SK-N-SH (cell line): ENCODE measurements around the gene ACTA1.

Experiments used
- CHD2 ChIP-seq: fragments of 150-350 bp; IDR thresholded peaks from 2 replicates; pipeline ENCODE4 v1.6.1; 2018; ENCODE audit warnings: low read length; ENCODE audit not compliant: partially characterized antibody
- EP300 ChIP-seq, 2 experiments: IDR thresholded peaks; 2 replicates each; pipeline versions ENCODE4 v1.4.0 to v1.6.1; 2012; ENCODE audit warnings: borderline replicate concordance in 1 of 2, low read depth in 1 of 2, low read length in 1 of 2
- EZH2phosphoT487 ChIP-seq: fragments of 200-600 bp; sonication (generic); IDR thresholded peaks from 2 replicates; pipeline ENCODE4 v1.6.1; 2017; ENCODE audit warnings: low read depth, mixed run types, mild to moderate bottlenecking, antibody characterized with exemption, moderate library complexity, borderline replicate concordance
- FOSL2 ChIP-seq: IDR thresholded peaks from 2 replicates; pipeline ENCODE4 v1.4.0; 2012; ENCODE audit warnings: low read depth, mild to moderate bottlenecking, moderate library complexity, borderline replicate concordance
- GABPA ChIP-seq: IDR thresholded peaks from 2 replicates; pipeline ENCODE4 v1.4.0; 2012; ENCODE audit warnings: low read depth, mild to moderate bottlenecking
- POLR2AphosphoS5 ChIP-seq: IDR thresholded peaks from 2 replicates; pipeline ENCODE4 v1.6.1; 2012; ENCODE audit warnings: low read depth, low read length
- RCOR1 ChIP-seq: fragments of 150-350 bp; IDR thresholded peaks from 2 replicates; pipeline ENCODE4 v1.6.1; 2017; ENCODE audit warnings: antibody characterized with exemption, low read length
- SMC3 ChIP-seq: IDR thresholded peaks from 2 replicates; pipeline ENCODE4 v1.6.1; 2012; ENCODE audit warnings: low read depth, low read length, improper control_type of control experiment
- TCF12 ChIP-seq: IDR thresholded peaks from 2 replicates; pipeline ENCODE4 v1.4.0; 2012
- TEAD4 ChIP-seq: IDR thresholded peaks from 2 replicates; pipeline ENCODE4 v1.4.0; 2012; ENCODE audit warnings: mild to moderate bottlenecking, borderline replicate concordance; ENCODE audit not compliant: insufficient read depth
- YY1 ChIP-seq: IDR thresholded peaks from 2 replicates; pipeline ENCODE4 v1.4.0; 2012; ENCODE audit warnings: low read depth, mild to moderate bottlenecking
- TF ChIP-seq, protein P1 (sequence below): fragments of 200-600 bp; sonication (generic); IDR thresholded peaks from 2 replicates; pipeline ENCODE4 v1.6.1; 2017; ENCODE audit warnings: antibody characterized with exemption, mild to moderate bottlenecking, moderate library complexity
- TF ChIP-seq, protein P2 (sequence below): IDR thresholded peaks from 2 replicates; pipeline ENCODE4 v1.6.1; 2012; ENCODE audit warnings: mild to moderate bottlenecking, low read depth, low read length, moderate library complexity

DNA sequence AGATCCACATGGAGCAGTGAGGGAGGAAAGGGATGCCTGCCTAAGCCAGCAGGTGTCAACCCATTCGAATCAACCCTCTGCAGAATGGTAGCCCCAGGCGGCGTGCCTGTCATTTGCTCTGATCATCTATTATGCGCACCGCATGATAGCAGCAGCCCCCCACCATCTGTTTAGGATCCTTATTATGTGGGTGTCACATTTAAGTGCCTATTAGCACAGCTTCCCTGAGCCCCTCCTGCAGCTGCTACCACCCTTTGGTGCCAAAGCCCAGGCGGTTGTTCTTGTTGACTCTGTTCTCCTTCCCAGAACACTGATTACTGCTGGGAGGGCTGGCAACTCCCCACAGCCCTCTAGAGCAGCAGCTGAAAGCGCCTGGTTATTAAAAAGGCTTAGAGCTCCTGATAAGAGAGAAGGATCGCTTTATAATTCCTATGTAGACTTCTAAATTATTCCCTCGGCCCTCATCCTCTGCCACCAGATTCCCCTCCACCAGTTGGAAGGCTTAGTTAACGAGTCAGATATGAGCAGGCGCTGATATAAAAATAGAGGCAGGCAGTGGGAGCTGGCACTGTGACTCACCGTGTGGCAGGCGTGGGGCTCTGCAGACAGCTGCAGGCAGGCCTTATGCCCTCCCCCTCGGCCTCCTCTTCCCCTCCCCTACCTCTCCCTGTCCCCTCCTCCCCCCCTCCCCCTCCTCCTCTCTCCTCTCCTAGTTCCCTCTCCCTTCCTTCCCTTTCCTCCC lies 23.0 kb downstream of the ACTA1 start:
- TF ChIP-seq, protein P1, sequence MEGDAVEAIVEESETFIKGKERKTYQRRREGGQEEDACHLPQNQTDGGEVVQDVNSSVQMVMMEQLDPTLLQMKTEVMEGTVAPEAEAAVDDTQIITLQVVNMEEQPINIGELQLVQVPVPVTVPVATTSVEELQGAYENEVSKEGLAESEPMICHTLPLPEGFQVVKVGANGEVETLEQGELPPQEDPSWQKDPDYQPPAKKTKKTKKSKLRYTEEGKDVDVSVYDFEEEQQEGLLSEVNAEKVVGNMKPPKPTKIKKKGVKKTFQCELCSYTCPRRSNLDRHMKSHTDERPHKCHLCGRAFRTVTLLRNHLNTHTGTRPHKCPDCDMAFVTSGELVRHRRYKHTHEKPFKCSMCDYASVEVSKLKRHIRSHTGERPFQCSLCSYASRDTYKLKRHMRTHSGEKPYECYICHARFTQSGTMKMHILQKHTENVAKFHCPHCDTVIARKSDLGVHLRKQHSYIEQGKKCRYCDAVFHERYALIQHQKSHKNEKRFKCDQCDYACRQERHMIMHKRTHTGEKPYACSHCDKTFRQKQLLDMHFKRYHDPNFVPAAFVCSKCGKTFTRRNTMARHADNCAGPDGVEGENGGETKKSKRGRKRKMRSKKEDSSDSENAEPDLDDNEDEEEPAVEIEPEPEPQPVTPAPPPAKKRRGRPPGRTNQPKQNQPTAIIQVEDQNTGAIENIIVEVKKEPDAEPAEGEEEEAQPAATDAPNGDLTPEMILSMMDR: no peak
- TF ChIP-seq FOSL2 (peak; percentile 67), EZH2phosphoT487 (no peak), YY1 (no peak), TEAD4 (no peak), CHD2 (peak; percentile 34), GABPA (no peak), EP300 (IDR thresholded peaks at IDR 0.05; ENCODE audit: borderline replicate concordance in 1 of 2, low read depth in 1 of 2, low read length in 1 of 2) (no peak; a peak in 1 of 4 replicates), RCOR1 (no peak; the same call in 1 of the 2 replicates), TCF12 (peak; percentile 21; the same call in 1 of the 2 replicates), POLR2AphosphoS5 (no peak), SMC3 (no peak)
- TF ChIP-seq, protein P2, sequence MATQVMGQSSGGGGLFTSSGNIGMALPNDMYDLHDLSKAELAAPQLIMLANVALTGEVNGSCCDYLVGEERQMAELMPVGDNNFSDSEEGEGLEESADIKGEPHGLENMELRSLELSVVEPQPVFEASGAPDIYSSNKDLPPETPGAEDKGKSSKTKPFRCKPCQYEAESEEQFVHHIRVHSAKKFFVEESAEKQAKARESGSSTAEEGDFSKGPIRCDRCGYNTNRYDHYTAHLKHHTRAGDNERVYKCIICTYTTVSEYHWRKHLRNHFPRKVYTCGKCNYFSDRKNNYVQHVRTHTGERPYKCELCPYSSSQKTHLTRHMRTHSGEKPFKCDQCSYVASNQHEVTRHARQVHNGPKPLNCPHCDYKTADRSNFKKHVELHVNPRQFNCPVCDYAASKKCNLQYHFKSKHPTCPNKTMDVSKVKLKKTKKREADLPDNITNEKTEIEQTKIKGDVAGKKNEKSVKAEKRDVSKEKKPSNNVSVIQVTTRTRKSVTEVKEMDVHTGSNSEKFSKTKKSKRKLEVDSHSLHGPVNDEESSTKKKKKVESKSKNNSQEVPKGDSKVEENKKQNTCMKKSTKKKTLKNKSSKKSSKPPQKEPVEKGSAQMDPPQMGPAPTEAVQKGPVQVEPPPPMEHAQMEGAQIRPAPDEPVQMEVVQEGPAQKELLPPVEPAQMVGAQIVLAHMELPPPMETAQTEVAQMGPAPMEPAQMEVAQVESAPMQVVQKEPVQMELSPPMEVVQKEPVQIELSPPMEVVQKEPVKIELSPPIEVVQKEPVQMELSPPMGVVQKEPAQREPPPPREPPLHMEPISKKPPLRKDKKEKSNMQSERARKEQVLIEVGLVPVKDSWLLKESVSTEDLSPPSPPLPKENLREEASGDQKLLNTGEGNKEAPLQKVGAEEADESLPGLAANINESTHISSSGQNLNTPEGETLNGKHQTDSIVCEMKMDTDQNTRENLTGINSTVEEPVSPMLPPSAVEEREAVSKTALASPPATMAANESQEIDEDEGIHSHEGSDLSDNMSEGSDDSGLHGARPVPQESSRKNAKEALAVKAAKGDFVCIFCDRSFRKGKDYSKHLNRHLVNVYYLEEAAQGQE: no peak
